22Rv1 (cell line): ENCODE measurements around the gene PRICKLE4.

Experiments
- H3K27ac ChIP-seq: fragments of 450-650 bp; 2 replicates; pipeline ENCODE4 v1.5.1; 2017
- ZFX ChIP-seq: fragments of 450-650 bp; IDR thresholded peaks from 2 replicates; pipeline ENCODE4 v1.6.1; 2017; ENCODE audit warnings: antibody characterized with exemption, borderline replicate concordance
- TF ChIP-seq, protein P1 (sequence below): fragments of 450-650 bp; IDR thresholded peaks from 2 replicates; pipeline ENCODE4 v1.5.1; 2017; ENCODE audit warnings: mild to moderate bottlenecking

PRICKLE4 gene

DNA sequence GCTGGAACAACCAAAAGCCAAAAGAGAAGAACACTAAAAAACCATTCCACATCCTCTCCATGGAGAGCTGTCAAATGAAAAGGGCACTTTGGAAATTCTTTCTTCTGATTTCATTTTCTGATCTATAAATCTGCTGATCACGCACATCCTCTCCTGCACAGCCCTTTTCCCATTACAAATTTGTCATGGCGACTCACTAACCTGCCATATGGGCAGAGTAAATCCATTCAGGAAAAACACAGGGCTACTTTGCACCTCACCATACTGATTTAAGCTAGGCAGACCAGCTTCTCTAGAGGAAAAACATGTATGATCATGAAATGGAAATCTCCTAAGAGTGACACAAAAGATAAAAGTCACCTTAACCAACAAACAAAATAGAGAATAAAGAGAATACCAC is 32.9 kb downstream of the PRICKLE4 start:
- no peak for TF ChIP-seq ZFX
- TF ChIP-seq, protein P1, sequence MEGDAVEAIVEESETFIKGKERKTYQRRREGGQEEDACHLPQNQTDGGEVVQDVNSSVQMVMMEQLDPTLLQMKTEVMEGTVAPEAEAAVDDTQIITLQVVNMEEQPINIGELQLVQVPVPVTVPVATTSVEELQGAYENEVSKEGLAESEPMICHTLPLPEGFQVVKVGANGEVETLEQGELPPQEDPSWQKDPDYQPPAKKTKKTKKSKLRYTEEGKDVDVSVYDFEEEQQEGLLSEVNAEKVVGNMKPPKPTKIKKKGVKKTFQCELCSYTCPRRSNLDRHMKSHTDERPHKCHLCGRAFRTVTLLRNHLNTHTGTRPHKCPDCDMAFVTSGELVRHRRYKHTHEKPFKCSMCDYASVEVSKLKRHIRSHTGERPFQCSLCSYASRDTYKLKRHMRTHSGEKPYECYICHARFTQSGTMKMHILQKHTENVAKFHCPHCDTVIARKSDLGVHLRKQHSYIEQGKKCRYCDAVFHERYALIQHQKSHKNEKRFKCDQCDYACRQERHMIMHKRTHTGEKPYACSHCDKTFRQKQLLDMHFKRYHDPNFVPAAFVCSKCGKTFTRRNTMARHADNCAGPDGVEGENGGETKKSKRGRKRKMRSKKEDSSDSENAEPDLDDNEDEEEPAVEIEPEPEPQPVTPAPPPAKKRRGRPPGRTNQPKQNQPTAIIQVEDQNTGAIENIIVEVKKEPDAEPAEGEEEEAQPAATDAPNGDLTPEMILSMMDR, result no peak
- no peak overlapping the region for H3K27ac ChIP-seq

DNA sequence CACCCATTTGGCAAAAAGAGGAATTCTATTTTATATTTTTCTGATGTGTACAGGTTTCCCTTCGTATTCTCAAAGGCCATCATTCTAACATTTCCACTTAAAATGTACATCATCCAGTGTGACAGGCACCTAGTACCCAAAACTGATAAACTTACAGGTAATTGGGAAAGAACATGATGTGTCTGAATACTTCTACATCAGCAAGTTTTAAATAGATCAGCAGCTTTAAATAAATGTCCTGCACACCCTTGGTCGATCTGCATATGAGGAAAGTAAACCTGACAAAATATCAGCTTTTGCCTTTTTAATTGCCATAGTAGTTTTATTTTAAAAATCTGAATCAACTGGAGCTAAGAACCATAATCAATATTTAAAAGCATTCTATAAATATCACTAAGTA is 33.4 kb downstream of the PRICKLE4 start:
- H3K27ac ChIP-seq, result no peak overlapping the region
- no peak for TF ChIP-seq ZFX
- TF ChIP-seq, protein P1, result no peak

DNA sequence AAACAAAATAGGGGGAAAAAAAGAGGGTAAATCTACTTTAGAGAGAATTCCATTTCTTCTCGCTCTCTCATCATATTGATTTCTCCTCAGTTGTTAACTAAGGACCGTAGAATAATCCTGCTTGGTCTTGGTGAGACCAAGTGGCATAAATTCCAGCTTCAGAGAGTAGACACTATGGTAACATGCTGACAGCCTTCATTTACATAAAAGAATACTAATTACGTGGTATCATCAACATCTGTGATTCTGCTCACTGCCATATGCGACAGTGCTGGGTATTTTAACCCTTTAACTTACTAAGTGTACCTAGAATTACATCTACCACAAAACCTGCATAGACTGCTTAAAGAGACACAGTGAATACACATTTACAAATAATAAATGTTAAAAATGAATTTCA is 34.0 kb downstream of the PRICKLE4 start:
- TF ChIP-seq, protein P1, result no peak
- no peak for TF ChIP-seq ZFX
- H3K27ac ChIP-seq, result no peak overlapping the region

DNA sequence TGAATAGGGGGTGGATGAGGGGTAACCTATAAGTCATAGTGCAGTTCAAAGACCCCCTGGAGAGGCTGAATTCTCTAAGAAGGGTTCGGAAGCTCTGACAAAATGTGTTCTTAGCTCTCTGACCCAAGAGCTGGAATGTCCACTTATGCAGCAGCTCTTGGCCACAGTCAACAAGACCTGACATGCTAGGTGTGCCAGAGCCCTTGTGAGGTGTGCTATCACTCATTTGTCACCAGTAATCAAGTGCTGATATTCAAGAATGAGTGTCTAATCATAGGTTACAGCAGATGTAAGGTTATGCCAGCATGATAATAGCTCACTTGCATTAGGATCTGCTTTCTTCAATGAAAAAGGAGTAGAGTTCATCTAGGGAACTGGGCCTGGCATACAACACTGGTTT is 35.0 kb downstream of the PRICKLE4 start:
- H3K27ac ChIP-seq, result no peak overlapping the region
- TF ChIP-seq, protein P1, result no peak
- no peak for TF ChIP-seq ZFX

DNA sequence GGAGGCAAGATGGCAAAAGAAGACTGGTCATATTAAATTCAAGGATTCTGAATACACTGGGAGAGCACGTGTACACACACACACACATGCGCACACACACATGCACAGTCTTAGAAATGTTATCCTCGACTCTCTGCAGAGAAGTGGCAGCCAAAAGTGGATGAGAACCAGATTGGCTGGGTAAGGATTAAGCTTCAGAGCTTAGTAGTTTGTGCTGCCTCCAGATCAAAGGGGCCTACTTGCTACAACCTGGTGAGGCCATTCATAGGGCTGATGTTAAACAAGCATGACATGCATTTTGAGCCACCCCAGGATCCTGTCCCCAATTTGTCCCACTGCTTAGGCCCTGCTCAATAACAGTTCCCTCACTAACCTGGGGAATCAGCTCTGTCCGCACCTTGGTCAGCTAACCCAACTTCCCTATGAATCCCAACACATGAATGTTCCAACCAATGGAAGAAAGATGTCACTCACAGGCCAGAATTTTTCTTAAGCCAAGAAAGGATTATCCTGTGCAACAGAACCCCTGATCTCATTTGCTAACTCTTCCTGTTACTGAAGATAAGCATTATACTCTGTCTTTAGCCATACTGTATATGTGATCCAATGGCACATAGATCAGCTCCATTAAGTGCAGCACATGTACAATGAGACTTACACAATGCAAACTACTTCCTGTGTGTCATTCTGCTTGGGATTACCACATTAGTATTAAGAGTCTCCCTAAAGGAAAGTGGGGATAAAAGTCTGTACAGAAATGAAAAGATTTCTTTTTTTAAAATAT is 37.9 kb downstream of the PRICKLE4 start:
- no peak overlapping the region for H3K27ac ChIP-seq
- TF ChIP-seq, protein P1, result no peak
- TF ChIP-seq ZFX, result no peak

DNA sequence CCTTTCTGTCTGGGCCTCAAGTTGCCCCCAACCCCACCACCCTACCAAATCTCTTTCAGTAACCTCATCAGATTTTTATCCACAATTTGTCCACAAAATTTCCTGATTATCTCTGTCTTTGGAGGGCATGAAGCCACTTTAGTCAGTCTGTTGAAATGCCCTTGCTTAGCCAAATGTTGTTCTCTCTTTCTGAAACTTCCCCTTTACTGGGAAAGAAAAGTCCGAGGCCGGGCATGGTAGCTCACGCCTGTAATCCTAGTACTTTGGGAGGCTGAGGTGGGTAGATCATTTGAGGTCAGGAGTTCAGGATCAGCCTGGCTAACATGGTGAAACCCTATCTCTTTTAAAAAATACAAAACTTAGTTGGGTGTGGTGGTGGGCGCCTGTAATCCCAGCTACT is 40.7 kb downstream of the PRICKLE4 start:
- H3K27ac ChIP-seq, result no peak overlapping the region
- TF ChIP-seq, protein P1, result no peak
- TF ChIP-seq ZFX, result no peak

DNA sequence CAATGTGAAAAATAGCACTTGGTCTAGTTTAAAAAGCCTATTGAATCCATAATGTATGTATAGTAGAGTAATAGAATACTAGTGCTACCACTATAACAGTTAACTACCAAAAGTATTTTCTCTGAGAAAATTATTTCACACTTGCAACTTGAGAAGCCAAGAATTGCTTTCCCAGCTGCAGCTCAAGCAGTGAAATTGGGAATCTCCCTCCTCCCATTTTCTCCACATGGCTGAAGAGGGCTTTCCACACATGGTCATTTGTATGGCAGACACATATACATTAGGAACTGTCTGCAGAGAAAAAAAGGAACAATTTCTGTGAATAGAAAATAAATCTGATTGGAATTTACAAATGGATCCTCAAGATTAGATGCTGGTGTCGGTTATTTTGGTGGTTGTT is 41.4 kb downstream of the PRICKLE4 start:
- TF ChIP-seq ZFX, result no peak
- TF ChIP-seq, protein P1, result no peak
- no peak overlapping the region for H3K27ac ChIP-seq
